GM12865 (cell line): ENCODE results near the gene SLC1A7.

Experiments used
- DNase-seq: peaks from one replicate; pipeline ENCODE4 v3.0.0; 2010; ENCODE audit warnings: low read depth
- H3K4me3 ChIP-seq: 2 replicates; pipeline ENCODE4 v1.5.1; 2011; ENCODE audit warnings: mild to moderate bottlenecking, low read depth, low read length, control low read depth
- CTCF ChIP-seq: IDR thresholded peaks from 2 replicates; pipeline ENCODE4 v1.5.1; 2011; ENCODE audit warnings: low read length, control low read depth, low read depth, inconsistent platforms; ENCODE audit not compliant: insufficient read depth; ENCODE audit errors: missing control alignments

SLC1A7 gene

GRCh38 chr1:53088616-53089300 lies 53.7 kb downstream of the SLC1A7 start:
- DNase-seq: no peak
- H3K4me3 ChIP-seq: no peak overlapping the region
- no peak for TF ChIP-seq CTCF

DNA sequence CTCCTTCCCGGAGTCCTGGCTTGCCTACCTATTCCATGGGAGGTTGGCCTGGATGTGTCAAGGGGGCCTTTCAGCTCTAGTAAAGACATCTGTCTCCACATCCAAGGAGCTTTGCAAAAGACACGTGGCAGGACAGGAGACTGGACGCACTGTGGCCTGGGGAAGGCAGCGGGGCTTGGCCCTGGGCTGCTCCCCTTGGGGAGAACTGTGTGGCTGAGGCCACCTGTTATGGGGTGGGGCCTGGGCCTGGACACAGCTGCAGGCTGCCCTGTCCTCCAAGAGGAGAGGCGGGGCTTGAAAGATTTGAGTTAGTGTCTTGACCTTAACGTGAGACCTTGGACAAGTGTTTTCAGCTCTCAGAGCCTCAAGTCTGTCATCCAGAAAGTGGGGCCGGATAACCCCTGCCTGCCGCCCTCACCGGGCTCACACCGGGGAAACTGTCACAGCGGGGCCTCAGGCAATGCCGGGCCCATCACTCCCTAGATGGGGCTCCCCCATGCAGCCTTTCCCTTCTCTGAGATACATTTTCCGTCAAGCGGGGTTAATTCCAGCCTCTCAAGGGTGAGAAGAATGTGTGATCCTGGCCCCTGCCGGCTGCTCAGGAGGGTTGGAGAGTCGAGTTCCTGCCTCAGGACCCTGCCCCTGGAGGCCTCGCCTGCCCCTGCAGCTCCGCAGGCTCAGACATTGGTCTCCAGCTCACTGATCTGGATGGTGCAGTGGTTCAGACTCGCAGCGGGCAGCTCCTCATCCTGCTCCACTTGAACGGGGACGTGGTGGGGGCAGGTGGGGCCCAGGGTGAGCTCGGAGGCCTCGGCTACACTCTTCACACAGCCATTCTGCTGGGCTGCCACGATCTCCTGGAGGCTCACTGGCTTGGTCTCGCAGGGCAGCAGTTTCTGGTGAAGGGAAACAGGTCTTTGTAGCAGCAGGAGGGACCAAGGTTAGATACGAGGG lies 54.8 kb downstream of the SLC1A7 start:
- TF ChIP-seq CTCF: no peak
- DNase-seq: no peak
- H3K4me3 ChIP-seq: no peak overlapping the region

DNA sequence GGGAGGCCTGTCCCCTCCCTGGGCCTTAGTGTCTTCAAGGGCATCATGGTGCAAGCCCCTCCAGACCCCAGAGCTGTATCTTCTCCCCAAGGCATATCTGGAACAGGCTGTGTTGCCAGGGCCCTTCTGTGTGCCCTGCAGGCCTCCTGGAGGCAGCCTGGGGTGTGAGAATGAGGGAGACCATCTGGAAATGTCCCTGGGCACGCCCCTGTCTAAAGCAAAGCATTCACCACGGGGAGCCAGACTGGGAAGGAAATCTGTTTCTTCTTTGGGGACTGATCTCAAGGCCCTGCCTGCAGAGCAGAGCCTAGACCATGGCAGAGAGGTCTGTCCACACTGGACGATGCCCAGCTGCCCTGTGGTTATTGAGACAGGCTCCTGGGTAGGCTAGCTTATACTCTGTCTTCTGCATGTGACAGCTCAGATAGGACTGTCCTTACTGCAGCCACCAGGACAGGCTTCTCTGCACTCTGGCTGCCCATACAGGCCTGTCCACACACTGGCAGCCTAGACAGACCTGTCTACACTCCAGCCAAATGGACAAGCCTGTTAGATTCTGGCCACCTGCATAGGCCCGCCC lies 55.9 kb downstream of the SLC1A7 start:
- H3K4me3 ChIP-seq: no peak overlapping the region
- TF ChIP-seq CTCF: no peak
- DNase-seq: no peak

DNA sequence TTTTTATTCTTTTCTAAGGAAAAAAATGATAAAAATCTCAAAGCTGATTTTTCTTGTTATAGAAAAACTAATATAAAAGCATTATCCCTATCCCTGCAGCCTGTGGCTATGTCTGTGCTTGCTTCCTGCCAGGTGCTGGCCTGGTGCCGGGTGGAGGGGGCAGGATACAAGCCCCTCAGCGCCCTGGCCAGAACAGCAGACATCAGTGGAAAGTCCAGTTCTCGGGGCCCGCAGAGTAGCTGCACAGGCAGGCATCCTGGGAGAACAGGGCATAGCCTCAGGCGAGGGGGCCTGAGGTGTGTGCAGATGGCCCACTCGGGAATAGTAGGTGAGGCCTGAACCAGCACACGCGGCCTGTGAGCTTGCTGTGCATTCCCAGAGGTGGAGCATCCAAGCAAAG lies 57.0 kb downstream of the SLC1A7 start:
- no peak for TF ChIP-seq CTCF
- H3K4me3 ChIP-seq: no peak overlapping the region
- DNase-seq: no peak

DNA sequence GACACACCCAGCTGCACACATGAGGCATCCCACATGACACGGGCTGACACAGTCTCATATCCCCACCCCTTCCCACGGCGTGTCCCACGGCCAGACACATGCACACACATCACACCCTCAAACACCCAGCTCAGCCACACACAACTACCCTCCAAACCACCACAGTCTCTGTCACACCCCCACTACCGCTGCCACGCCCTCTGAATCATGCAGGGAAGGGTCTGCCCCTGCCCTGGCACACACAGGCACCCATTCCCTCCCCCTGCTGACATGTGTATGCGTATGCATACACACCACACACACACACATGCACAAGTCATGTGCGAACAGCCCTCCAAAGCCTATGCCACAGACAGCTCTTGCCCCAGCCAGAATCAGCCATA lies 57.9 kb downstream of the SLC1A7 start:
- TF ChIP-seq CTCF: no peak
- DNase-seq: no peak
- no peak overlapping the region for H3K4me3 ChIP-seq

DNA sequence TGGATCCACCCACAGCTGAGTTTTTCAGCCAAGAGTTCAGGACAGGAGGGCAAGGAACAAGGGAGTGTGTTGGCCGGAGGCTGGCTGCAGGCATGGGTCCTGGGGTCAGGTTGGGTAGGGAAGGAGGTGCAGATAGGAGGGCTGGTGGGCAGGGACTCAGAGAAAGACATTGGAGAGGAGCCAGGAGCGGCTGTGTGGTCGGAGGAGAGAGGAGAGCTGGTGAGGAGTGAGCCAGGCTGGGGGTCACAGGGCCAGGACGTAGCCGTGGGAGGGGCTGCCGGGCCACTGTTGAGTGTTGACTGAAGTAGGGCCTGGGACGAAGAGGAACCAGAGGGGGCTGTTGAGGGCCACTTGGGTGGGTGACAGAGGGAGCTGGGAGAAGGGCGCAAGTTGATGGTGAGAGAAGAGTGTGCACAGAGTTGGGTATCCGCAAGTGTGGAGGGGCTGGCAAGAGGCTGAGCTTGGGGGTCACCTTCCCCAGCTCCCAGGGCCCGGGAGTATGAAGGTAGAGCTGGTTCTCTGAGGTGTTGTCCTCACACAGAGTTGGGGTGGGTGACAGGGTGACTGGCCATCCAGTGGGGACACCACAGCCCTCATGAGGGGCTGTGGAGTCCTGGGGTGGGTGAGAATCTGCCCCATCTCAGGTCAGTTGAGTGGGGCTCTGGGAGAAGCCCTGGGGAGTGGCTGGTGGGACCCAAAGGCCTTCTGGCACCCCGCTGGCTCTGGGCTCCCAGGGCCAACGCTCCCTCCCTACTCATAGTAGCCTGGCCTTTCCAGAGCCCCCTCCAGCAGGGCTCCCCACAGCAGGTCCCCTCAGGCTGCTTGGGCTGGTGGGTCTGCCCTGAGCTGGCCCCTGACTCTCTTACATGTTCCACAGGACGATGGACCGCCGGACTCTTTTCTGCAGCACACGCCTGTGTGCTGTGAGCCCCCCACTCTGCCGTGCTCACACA lies 58.5 kb downstream of the SLC1A7 start:
- DNase-seq: no peak
- no peak for TF ChIP-seq CTCF
- no peak overlapping the region for H3K4me3 ChIP-seq
